Epithelial cell of proximal tubule (primary cell): ENCODE data around the gene MAGI2. TPM values are rescaled to one million over a fixed set of nuclear protein-coding genes. Genes with fewer than 3 reads are reported as not detected.

Experiments used
- DNase-seq: peaks from one replicate; pipeline ENCODE4 v3.0.0-alpha.2; 2011; ENCODE audit warnings: low read depth
- H3K4me3 ChIP-seq: 2 replicates; pipeline ENCODE4 v1.5.1; 2011; ENCODE audit warnings: low read depth, mild to moderate bottlenecking, low read length
- CTCF ChIP-seq: conservative IDR thresholded peaks from 2 replicates; pipeline ENCODE4 v1.5.1; 2012; ENCODE audit warnings: low read depth, mild to moderate bottlenecking, low read length
- total RNA-seq: library from RNA; depleted of rRNA; stranded (reverse); fragments of >200 nt; gene quantifications from 2 replicates; pipeline ENCODE4 v1.2.3, GENCODE V29; 2015

The MAGI2 gene
- 0.43 and 0.92 TPM in 2 replicates for total RNA-seq

GRCh38 chr7:79453558-79454360 lies at the start of gene MAGI2:
TSS of gene MAGI2 (minus strand) at chr7:79453667. CDS start at chr7:79453320, 347 bp downstream.
- no peak for TF ChIP-seq CTCF
- peak within 1 kb of the TSS; percentile 87 for H3K4me3 ChIP-seq
- DNase-seq: no peak

- no peak overlapping the region for H3K4me3 ChIP-seq
- peak; percentile 67 for TF ChIP-seq CTCF
- DNase-seq: no peak
These were observed 48.7 kb upstream of the MAGI2 start for GRCh38 chr7:79502151-79502550.

DNA sequence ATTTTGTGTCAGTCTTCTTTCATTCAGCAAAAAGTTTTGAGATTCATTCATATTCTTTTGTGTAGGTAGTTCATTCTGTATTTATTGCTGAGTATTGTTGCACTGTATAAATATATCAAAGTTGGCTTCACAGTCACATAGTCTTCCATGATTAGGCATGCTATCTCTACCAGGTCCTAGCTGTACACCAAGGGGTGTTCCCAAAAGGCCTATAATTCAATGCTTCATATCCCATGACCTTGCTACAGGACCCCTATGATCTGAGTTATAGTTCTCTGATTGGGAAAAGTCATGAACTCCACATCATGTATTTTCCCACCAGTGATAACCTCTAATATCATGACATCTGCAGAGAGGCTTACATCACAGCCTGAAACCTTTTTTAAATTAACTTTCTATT lies 47.3 kb upstream of the MAGI2 start:
- H3K4me3 ChIP-seq: no peak overlapping the region
- TF ChIP-seq CTCF: no peak
- DNase-seq: no peak

GRCh38 chr7:79497728-79498127 lies 44.3 kb upstream of the MAGI2 start:
- no peak for DNase-seq
- H3K4me3 ChIP-seq: no peak overlapping the region
- no peak for TF ChIP-seq CTCF

DNA sequence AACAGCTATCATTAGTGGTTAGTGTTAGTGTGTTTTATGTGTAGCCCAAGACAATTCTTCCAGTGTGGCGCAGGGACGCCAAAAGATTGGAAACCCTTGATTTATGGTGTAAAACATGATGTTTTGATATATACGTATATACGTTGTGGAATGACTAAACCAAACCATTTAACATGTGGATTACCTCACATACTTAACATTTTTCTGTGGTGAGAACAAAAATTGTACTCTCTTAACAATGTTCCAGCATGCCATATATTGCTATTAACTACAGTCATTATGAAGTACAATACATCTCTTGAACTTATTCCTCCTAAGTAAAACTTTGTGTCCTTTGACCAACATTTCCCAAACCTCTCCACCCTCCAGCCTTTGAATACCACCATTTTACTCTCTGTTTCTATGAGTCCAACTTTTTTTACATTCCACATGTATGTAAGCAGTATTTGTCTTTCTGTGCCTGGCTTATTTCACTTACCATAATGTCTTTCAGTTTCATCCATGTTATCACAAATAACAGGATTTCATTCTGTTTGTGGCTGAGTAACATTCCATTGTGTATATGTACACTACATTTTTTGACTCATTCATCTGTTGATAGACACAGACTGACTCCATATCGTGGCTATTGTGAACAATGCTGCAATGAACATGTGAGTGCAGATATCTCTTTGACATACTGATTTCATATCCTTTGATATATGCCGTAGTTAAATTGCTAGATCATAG lies 42.2 kb upstream of the MAGI2 start:
- no peak for TF ChIP-seq CTCF
- DNase-seq: no peak
- no peak overlapping the region for H3K4me3 ChIP-seq

- no peak for TF ChIP-seq CTCF
- DNase-seq: no peak
- no peak overlapping the region for H3K4me3 ChIP-seq
These were observed 40.6 kb upstream of the MAGI2 start for GRCh38 chr7:79494046-79494445.

DNA sequence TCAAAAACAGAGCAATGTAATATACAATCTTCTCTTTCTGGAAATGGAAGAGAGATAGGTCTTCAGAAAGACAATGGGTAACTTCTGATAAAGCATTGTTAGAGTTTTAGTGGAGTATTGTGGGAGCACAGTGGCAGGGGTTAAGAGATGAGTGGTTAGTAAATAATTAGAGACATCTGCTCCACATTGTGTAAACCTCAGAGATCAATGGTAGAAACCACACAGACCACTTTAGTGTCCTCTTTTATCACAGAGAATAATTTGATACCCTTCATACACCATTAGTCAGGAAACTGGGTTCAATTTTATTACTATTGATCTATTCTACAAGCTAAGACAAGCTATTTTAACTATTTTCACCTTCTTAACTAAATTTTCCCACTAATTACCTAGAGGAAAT lies 35.9 kb upstream of the MAGI2 start:
- TF ChIP-seq CTCF: no peak
- no peak for DNase-seq
- no peak overlapping the region for H3K4me3 ChIP-seq
